ENCODE data around the gene CDHR2.

- TF ChIP-seq CTCF (IDR thresholded peaks at IDR 0.05) (no peak), POLR2A (IDR thresholded peaks at IDR 0.05) (no peak), EP300 (IDR thresholded peaks at IDR 0.05) (no peak)
Observed at GRCh38 chr5:176514244-176514950, 34.7 kb upstream of the CDHR2 start.

Measured in stomach (tissue), 4 donors.